ENCODE measurements around the gene TRAPPC8.

Gene TRAPPC8

DNA sequence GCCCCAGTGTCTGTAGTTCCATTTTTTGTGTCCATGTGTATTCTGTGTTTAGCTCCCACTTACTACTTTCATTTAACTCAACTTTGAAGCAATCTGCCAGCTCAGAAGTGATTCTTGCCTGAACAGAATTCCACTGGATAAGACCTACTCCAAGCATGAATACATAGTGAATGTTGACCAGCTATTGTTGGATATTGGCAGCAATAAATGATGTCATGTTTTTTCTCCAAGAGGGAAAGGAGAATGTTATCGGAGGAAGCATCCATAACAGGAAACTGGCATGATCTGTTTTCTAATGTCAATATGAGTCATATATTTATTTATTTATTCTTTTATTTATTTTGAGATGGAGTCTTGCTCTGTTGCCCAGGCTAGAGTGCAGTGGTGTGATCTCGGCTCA, 36.8 kb upstream of the TRAPPC8 start:
- TF ChIP-seq, protein P1, sequence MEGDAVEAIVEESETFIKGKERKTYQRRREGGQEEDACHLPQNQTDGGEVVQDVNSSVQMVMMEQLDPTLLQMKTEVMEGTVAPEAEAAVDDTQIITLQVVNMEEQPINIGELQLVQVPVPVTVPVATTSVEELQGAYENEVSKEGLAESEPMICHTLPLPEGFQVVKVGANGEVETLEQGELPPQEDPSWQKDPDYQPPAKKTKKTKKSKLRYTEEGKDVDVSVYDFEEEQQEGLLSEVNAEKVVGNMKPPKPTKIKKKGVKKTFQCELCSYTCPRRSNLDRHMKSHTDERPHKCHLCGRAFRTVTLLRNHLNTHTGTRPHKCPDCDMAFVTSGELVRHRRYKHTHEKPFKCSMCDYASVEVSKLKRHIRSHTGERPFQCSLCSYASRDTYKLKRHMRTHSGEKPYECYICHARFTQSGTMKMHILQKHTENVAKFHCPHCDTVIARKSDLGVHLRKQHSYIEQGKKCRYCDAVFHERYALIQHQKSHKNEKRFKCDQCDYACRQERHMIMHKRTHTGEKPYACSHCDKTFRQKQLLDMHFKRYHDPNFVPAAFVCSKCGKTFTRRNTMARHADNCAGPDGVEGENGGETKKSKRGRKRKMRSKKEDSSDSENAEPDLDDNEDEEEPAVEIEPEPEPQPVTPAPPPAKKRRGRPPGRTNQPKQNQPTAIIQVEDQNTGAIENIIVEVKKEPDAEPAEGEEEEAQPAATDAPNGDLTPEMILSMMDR (IDR thresholded peaks at IDR 0.05): no peak
- Mint-ChIP-seq H3K27me3 (ENCODE audit: low read depth, poor library complexity) (peaks cover 3% of the 10 kb centered on the region), H3K36me3 (ENCODE audit: low read depth) (no peaks in the 10 kb centered on the region), H3K27ac (no peak overlapping the region), H3K4me3 (no peak overlapping the region), H3K4me1 (peaks cover 10% of the 10 kb centered on the region), H3K9me3 (peaks cover 23% of the 10 kb centered on the region)
- no peak for DNase-seq

DNA sequence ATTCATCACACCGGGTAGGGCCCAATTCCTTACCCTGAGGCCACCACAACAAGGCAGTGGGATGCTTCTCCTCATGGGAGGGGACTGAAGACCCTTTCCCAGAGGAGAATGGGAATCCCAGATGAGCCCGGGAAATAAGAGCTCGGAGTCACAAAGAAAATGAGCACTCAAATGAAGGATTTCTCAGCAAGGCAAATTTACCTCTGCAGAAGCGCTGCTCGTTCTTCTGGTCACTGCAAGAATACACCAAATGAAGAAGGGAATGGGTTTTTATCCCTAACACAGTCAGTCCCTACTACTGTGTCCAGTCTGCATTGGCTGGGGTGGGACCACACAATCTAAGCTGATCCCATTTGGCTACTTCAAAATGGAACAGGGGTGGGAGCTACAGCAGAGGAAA, 35.7 kb upstream of the TRAPPC8 start:
- H3K36me3 Mint-ChIP-seq (ENCODE audit: low read depth): no peaks in the 10 kb centered on the region
- H3K4me1 Mint-ChIP-seq: peaks cover 10% of the 10 kb centered on the region
- peaks cover 5% of the 10 kb centered on the region for H3K27me3 Mint-ChIP-seq (ENCODE audit: low read depth, poor library complexity)
- DNase-seq: no peak
- H3K9me3 Mint-ChIP-seq: peaks cover 34% of the 10 kb centered on the region
- no peak overlapping the region for H3K4me3 Mint-ChIP-seq
- TF ChIP-seq, protein P1 (IDR thresholded peaks at IDR 0.05): no peak
- H3K27ac Mint-ChIP-seq: no peak overlapping the region

GRCh38 chr18:31977270-31977872, 34.4 kb upstream of the TRAPPC8 start:
- peaks cover 40% of the 10 kb centered on the region for H3K9me3 Mint-ChIP-seq
- no peak overlapping the region for H3K27ac Mint-ChIP-seq
- no peak overlapping the region for H3K4me3 Mint-ChIP-seq
- peak; percentile 44 for DNase-seq
- H3K27me3 Mint-ChIP-seq (ENCODE audit: low read depth, poor library complexity): peaks cover 5% of the 10 kb centered on the region
- TF ChIP-seq, protein P1 (IDR thresholded peaks at IDR 0.05): peak; percentile 72
- no peaks in the 10 kb centered on the region for H3K36me3 Mint-ChIP-seq (ENCODE audit: low read depth)
- peaks cover 10% of the 10 kb centered on the region for H3K4me1 Mint-ChIP-seq

DNA sequence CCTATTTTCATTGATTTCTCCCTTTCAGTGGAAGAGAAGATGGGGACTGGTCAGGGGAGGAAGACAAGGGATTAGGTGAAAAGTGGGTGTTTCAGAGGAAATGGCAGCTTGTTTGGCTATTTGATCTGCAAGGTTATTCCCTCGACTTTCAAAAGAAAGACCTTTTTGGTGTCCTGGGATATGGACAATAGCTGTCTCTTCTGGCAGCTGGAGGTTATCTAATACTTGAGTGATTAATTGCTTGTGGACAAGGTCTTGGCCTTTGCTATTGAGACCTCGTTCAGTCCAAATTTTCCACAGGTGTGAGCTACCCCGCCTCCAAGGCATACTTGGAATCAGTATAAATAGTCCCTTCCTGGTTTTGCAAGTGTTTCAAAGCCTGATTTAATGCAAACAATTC, 33.3 kb upstream of the TRAPPC8 start:
- TF ChIP-seq, protein P1 (IDR thresholded peaks at IDR 0.05): no peak
- peaks cover 10% of the 10 kb centered on the region for H3K4me1 Mint-ChIP-seq
- DNase-seq: no peak
- H3K9me3 Mint-ChIP-seq: peaks cover 41% of the 10 kb centered on the region
- no peak overlapping the region for H3K27ac Mint-ChIP-seq
- H3K36me3 Mint-ChIP-seq (ENCODE audit: low read depth): no peaks in the 10 kb centered on the region
- no peak overlapping the region for H3K4me3 Mint-ChIP-seq
- H3K27me3 Mint-ChIP-seq (ENCODE audit: low read depth, poor library complexity): peaks cover 5% of the 10 kb centered on the region

GRCh38 chr18:31973929-31974546, 31.1 kb upstream of the TRAPPC8 start:
- Mint-ChIP-seq H3K27ac (no peak overlapping the region), H3K9me3 (peaks cover 40% of the 10 kb centered on the region), H3K4me1 (peaks cover 16% of the 10 kb centered on the region), H3K27me3 (ENCODE audit: low read depth, poor library complexity) (peaks cover 5% of the 10 kb centered on the region), H3K36me3 (ENCODE audit: low read depth) (no peaks in the 10 kb centered on the region), H3K4me3 (no peak overlapping the region)
- TF ChIP-seq, protein P1 (IDR thresholded peaks at IDR 0.05): no peak
- no peak for DNase-seq

GRCh38 chr18:31970617-31971016, 27.7 kb upstream of the TRAPPC8 start:
- Mint-ChIP-seq H3K4me3 (no peak overlapping the region), H3K9me3 (peaks cover 24% of the 10 kb centered on the region), H3K27me3 (ENCODE audit: low read depth, poor library complexity) (peaks cover 3% of the 10 kb centered on the region), H3K27ac (peak overlapping the region; percentile 18), H3K36me3 (ENCODE audit: low read depth) (no peaks in the 10 kb centered on the region), H3K4me1 (peaks cover 6% of the 10 kb centered on the region)
- TF ChIP-seq, protein P1 (IDR thresholded peaks at IDR 0.05): no peak
- no peak for DNase-seq
